Natural killer cell treated with Interleukin-12 subunit alpha and Interleukin-12 subunit beta and Interleukin-15 and Interleukin-18, amount 100 ng/mL, for 72 hours (primary cell): ENCODE data around the gene ARMC9. TPM values are rescaled to one million over a fixed set of nuclear protein-coding genes. Genes with fewer than 3 reads are reported as not detected.

ENCODE experiments used
- ATAC-seq, 2 donors: fragments of 150-1000 bp; cut with Tn5 transposase in 1 of 2; sonication (Bioruptor Pico), chemical (Tn5 transposase) in 1 of 2; 2 replicates each; pipeline ENCODE4 v1.10.0; 2021
- DNase-seq: peaks from one replicate; pipeline ENCODE4 v3.0.0; 2022; ENCODE audit warnings: low spot score
- H3K27ac Mint-ChIP-seq, 2 donors: 1 replicate in 1 of 2; 2 replicates in 1 of 2; pipeline ENCODE4 v1.8.0; 2022; ENCODE audit warnings: mixed read lengths in 2 of 2, mild to moderate bottlenecking in 1 of 2, moderate library complexity in 1 of 2
- H3K27me3 Mint-ChIP-seq, 2 donors: 1 replicate in 1 of 2; 2 replicates in 1 of 2; pipeline ENCODE4 v1.8.0; 2022; ENCODE audit warnings: mixed read lengths in 2 of 2
- H3K36me3 Mint-ChIP-seq: one replicate; pipeline ENCODE4 v1.8.0; 2022; ENCODE audit warnings: mixed read lengths
- H3K4me1 Mint-ChIP-seq, 2 donors: 1 replicate in 1 of 2; 2 replicates in 1 of 2; pipeline ENCODE4 v1.8.0; 2022; ENCODE audit warnings: low read depth in 2 of 2, mixed read lengths in 2 of 2, mild to moderate bottlenecking in 1 of 2
- H3K4me3 Mint-ChIP-seq: one replicate; pipeline ENCODE4 v1.8.0; 2022; ENCODE audit warnings: mixed read lengths
- H3K9me3 Mint-ChIP-seq: 2 replicates; pipeline ENCODE4 v1.8.0; 2022; ENCODE audit warnings: mixed read lengths
- total RNA-seq, 2 donors: library from RNA; stranded (reverse); gene quantifications; one replicate each; pipeline ENCODE4 v1.2.3, GENCODE V29; 2022

The ARMC9 gene
- total RNA-seq, 2 donors from 2014 or later: 2.5 to 4.8 TPM

- peaks cover 0 to 3% of the 10 kb centered on the region in 2 donors for H3K27me3 Mint-ChIP-seq
- H3K36me3 Mint-ChIP-seq: no peaks in the 10 kb centered on the region
- H3K9me3 Mint-ChIP-seq: no peaks in the 10 kb centered on the region
- DNase-seq (no peak), ATAC-seq (no peak)
- no peaks in the 10 kb centered on the region for H3K4me1 Mint-ChIP-seq
- no peak overlapping the region for H3K4me3 Mint-ChIP-seq
- no peak overlapping the region for H3K27ac Mint-ChIP-seq
Measured at GRCh38 chr2:231284296-231284695, 85.9 kb downstream of the ARMC9 start.

GRCh38 chr2:231286964-231287363 lies 88.5 kb downstream of the ARMC9 start:
- no peaks in the 10 kb centered on the region for H3K36me3 Mint-ChIP-seq
- DNase-seq (no peak), ATAC-seq (no peak)
- no peak overlapping the region for H3K27ac Mint-ChIP-seq
- H3K4me1 Mint-ChIP-seq: no peaks in the 10 kb centered on the region
- H3K9me3 Mint-ChIP-seq: no peaks in the 10 kb centered on the region
- no peaks in the 10 kb centered on the region for H3K27me3 Mint-ChIP-seq
- H3K4me3 Mint-ChIP-seq: no peak overlapping the region

DNA sequence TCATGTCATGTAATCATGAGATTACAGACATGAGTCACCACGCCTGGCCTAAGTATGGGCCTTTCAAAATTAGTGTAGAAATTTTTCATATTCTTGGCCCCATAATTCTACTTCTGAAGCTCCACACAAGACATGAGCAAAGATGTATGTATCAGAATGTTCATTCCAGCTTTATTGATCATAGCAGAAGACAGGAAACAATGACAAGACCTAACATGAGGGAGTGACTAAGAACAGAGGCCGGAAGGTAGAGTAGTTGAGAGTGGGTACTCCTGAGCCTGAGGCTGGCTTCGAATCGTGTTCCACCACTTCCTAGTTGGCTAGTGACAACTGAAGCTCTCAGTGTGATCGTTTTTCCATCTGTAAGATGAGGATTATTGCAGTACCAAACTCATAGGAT lies 89.3 kb downstream of the ARMC9 start:
- no peaks in the 10 kb centered on the region for H3K27me3 Mint-ChIP-seq
- no peak overlapping the region for H3K27ac Mint-ChIP-seq
- no peaks in the 10 kb centered on the region for H3K9me3 Mint-ChIP-seq
- no peak for DNase-seq
- ATAC-seq: no peak
- H3K36me3 Mint-ChIP-seq: no peaks in the 10 kb centered on the region
- H3K4me1 Mint-ChIP-seq: no peaks in the 10 kb centered on the region
- H3K4me3 Mint-ChIP-seq: no peak overlapping the region

DNA sequence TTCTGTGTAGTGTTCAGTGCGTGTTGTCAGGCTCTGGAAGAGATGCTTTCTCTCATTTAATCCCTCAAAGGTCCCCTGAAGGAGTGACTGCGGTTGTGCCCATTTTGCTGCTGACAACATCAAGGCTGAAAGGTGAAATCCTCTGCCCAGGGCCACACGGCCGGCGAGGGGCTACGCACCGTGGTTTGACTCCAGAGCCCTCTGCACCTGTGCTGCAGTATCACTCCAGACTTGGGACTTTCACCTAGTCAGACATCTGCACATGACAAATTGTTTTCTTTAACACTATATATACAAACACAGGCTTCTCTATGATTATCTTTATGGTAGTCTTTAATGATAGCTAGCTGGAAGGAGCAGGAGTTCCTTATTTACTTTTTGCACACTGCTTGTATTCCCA lies 90.2 kb downstream of the ARMC9 start:
- H3K27ac Mint-ChIP-seq: no peak overlapping the region
- DNase-seq: no peak
- no peaks in the 10 kb centered on the region for H3K36me3 Mint-ChIP-seq
- no peaks in the 10 kb centered on the region for H3K9me3 Mint-ChIP-seq
- H3K4me3 Mint-ChIP-seq: no peak overlapping the region
- H3K4me1 Mint-ChIP-seq: peaks cover 0 to 5% of the 10 kb centered on the region in 2 donors
- no peaks in the 10 kb centered on the region for H3K27me3 Mint-ChIP-seq
- no peak for ATAC-seq

- ATAC-seq: no peak
- Mint-ChIP-seq H3K9me3 (no peaks in the 10 kb centered on the region), H3K27me3 (no peaks in the 10 kb centered on the region), H3K27ac (no peak overlapping the region), H3K4me3 (no peak overlapping the region), H3K4me1 (peaks cover 8 to 17% of the 10 kb centered on the region in 2 donors), H3K36me3 (no peaks in the 10 kb centered on the region)
- no peak for DNase-seq
Measured at GRCh38 chr2:231290321-231291015, 92.0 kb downstream of the ARMC9 start.

GRCh38 chr2:231292472-231293134 lies 94.2 kb downstream of the ARMC9 start:
- Mint-ChIP-seq H3K9me3 (no peaks in the 10 kb centered on the region), H3K4me1 (peaks cover 10 to 25% of the 10 kb centered on the region in 2 donors), H3K36me3 (no peaks in the 10 kb centered on the region), H3K27me3 (no peaks in the 10 kb centered on the region), H3K27ac (no peak overlapping the region), H3K4me3 (no peak overlapping the region)
- DNase-seq: no peak
- no peak for ATAC-seq

DNA sequence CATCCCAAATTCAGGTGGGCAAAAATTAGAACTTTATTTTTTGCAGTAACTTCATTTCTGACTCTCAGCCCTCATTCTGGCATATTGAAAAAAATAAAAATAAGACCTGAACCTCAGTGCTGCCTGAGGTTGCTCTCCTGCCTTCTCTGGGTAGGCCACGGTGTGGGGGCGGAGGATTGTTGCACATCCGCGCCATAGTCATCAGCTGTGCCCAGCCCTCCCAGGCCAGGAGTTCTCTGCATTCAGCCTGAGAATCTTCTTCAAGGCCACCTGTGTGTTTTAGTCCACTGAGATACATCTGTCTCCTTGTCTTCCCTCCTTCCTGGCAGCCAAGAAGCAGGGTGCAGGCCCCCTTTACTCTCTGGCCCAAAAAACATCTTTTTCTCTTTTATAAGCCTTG lies 94.7 kb downstream of the ARMC9 start:
- H3K27ac Mint-ChIP-seq: peak overlapping the region in 1 of 2 donors; percentile 45

DNA sequence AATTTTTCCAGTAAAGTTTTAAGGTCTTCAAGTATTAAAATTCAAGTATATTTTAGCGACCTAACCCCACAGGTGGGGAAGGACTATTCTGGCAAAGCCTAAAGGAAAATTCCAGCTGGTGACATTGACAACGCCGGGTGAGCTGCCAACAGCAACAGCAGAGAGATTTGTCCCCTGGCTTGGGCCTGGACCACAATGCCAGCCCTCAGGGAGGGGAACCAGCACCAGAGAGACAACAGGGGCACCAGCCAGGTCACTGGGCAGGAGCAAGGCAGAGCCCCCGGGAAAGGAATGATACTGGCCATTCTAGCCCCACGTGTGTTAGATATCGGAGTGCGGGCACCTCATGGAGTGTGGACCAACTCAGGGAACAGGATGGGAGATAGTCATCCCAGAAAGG lies 95.7 kb downstream of the ARMC9 start:
- Mint-ChIP-seq H3K4me1 (peaks cover 11 to 27% of the 10 kb centered on the region in 2 donors), H3K27ac (peak overlapping the region in 1 of 2 donors; percentile 20), H3K9me3 (no peaks in the 10 kb centered on the region), H3K27me3 (no peaks in the 10 kb centered on the region), H3K4me3 (no peak overlapping the region), H3K36me3 (no peaks in the 10 kb centered on the region)
- ATAC-seq: peak in 1 of 2 donors; percentile 29
- no peak for DNase-seq

More for the DNA sequence above, 94.7 kb downstream of the ARMC9 start:
- H3K36me3 Mint-ChIP-seq: no peaks in the 10 kb centered on the region
- H3K4me3 Mint-ChIP-seq: no peak overlapping the region
- no peaks in the 10 kb centered on the region for H3K27me3 Mint-ChIP-seq
- no peak for ATAC-seq
- peaks cover 10 to 25% of the 10 kb centered on the region in 2 donors for H3K4me1 Mint-ChIP-seq
- DNase-seq: no peak
- H3K9me3 Mint-ChIP-seq: no peaks in the 10 kb centered on the region

DNA sequence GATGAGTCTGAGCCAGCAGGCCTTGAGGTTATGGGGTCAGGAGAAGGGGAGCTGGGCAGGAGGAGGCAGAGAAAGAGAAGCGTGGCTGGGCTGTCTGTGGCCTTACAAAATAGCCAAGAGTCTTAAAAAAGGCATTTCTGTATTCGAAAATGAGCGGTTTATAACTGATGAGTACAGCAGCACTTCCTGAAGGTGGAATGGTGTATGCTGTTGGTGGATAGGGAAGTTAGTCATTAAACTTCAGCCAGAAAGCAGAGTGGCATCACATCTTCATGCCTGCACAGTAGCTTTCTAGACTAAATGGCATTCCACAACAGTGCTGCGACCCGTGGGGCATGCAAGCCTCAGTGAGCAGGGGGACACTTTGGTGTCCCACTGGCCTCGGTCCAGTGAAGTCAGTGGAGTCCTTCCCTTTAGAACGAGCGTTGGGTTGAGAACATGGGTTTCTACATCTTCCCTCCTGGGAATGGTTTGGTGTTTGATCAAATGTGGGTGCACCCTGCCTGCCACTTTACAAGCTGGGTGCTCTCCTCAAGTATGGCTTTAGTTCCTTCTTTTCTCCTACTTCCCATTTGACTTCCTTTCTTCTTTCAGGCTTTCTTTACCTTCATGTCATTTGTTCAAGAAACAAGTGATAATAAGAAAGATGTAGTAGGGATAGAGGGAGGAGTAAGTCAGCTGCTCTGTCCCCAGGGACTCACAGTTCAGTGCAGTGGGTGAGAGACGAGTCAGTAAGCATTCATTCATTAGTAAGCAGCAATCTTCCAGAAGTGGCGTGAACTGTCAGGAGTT lies 96.3 kb downstream of the ARMC9 start:
- Mint-ChIP-seq H3K27ac (peak overlapping the region in 1 of 2 donors; percentile 20), H3K4me1 (peaks cover 15 to 31% of the 10 kb centered on the region in 2 donors)
- ATAC-seq: no peak

DNA sequence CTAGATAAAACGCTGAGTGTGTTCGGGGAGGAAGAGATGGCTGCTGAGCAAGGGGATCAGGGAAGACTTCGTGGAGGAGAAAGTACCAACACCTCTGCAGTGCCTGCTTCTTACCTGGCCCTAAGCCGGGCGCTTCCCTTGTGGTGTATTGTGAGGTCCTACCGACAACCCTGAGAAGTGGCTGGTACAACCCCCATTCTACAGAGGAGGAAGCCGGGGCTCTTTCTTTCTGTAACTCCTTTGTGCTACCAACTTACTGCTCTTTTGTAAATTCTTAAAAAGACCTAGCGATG lies 96.9 kb downstream of the ARMC9 start:
- no peak overlapping the region for H3K4me3 Mint-ChIP-seq
- no peaks in the 10 kb centered on the region for H3K9me3 Mint-ChIP-seq
- DNase-seq (no peak), ATAC-seq (no peak)
- H3K36me3 Mint-ChIP-seq: no peaks in the 10 kb centered on the region
- H3K27ac Mint-ChIP-seq: peak overlapping the region in 1 of 2 donors; percentile 20
- H3K4me1 Mint-ChIP-seq: peaks cover 20 to 36% of the 10 kb centered on the region in 2 donors
- H3K27me3 Mint-ChIP-seq: no peaks in the 10 kb centered on the region

More for the DNA sequence above, 96.3 kb downstream of the ARMC9 start:
- Mint-ChIP-seq H3K27me3 (no peaks in the 10 kb centered on the region), H3K36me3 (no peaks in the 10 kb centered on the region), H3K4me3 (no peak overlapping the region), H3K9me3 (no peaks in the 10 kb centered on the region)
- peak; percentile 41 for DNase-seq

- Mint-ChIP-seq H3K27ac (peak overlapping the region in 1 of 2 donors; percentile 53), H3K9me3 (no peaks in the 10 kb centered on the region), H3K4me1 (peaks cover 25 to 42% of the 10 kb centered on the region in 2 donors), H3K4me3 (no peak overlapping the region), H3K36me3 (no peaks in the 10 kb centered on the region), H3K27me3 (no peaks in the 10 kb centered on the region)
- ATAC-seq: no peak
- DNase-seq: no peak
Measured at GRCh38 chr2:231296401-231296974, 98.1 kb downstream of the ARMC9 start.

DNA sequence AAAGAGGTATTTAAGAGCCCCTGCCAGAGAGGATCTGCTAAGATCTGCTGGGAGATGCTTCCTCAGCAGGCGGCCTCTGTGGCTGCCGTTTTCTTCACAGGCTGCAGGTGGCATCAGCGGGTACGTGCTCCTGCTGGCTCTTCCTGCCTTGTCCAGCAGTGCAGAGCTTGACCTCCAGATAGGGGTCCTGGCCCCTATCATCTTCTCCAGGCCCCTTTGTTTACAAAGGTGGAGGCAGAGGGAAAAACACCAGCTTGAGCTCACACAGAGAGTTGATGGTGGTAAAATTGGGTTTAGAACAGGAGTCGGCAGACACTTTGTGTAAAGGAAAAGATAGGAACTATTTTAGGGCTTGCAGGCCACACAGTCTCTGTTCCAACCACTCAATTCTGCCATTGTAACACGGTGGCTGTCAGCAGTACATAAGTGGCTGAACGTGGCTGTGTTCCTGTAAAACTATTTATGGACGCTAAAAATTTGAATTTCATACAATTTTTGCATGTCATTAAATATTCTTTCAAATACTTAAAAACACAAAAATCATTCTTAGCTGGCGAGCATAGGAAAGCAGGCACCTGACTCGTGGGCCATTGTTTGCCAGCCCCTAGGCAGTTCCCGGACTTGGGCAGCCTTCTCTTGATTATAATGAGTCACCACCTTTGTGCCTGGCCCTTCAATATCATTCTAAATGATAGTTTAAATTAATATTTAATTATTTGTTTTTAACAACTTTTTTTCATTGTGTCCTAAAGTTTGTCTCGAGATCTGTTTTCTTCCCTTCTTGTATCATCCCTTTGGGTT lies 98.9 kb downstream of the ARMC9 start:
- DNase-seq (no peak), ATAC-seq (peak; percentile 51 to 73)
- no peak overlapping the region for H3K4me3 Mint-ChIP-seq
- no peaks in the 10 kb centered on the region for H3K27me3 Mint-ChIP-seq
- H3K9me3 Mint-ChIP-seq: no peaks in the 10 kb centered on the region
- H3K4me1 Mint-ChIP-seq: peaks cover 25 to 42% of the 10 kb centered on the region in 2 donors
- H3K36me3 Mint-ChIP-seq: no peaks in the 10 kb centered on the region
- peak overlapping the region in 1 of 2 donors; percentile 53 for H3K27ac Mint-ChIP-seq

DNA sequence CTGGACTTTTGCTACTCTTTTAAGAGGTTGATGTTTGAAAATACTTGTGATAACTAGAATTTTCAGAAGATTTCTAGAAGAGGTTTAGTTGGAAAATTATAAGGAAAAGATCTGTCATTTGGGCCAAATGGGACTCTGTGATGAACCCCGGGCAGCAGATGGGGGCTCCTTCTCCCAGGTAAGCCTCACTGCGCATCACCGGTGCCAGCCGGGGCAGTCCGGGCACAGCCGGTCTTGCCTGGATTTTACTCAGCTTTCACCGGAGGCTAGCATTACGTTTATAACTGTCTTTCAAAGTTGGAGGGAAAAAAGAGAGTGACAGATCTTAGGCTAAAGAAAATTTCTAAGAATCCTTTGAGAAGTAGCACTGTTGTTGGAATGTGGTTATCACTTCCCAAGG lies 99.7 kb downstream of the ARMC9 start:
- Mint-ChIP-seq H3K27ac (peak overlapping the region in 1 of 2 donors; percentile 54), H3K9me3 (no peaks in the 10 kb centered on the region), H3K4me1 (peaks cover 25 to 42% of the 10 kb centered on the region in 2 donors), H3K27me3 (no peaks in the 10 kb centered on the region), H3K4me3 (no peak overlapping the region), H3K36me3 (no peaks in the 10 kb centered on the region)
- DNase-seq (no peak), ATAC-seq (no peak)
